Upper lobe of right lung (tissue), 1 donor: ENCODE measurements around the gene DMD. TPM values are rescaled to one million over a fixed set of nuclear protein-coding genes. Genes with fewer than 3 reads are reported as not detected.

Experiments
- ATAC-seq: fragments of 200-7000 bp; cut with Tn5 transposase; one replicate; pipeline ENCODE4 v1.9.1; 2020; ENCODE audit warnings: mild to moderate bottlenecking, moderate library complexity
- DNase-seq: peaks from one replicate; pipeline ENCODE4 v3.0.0-alpha.2; 2020
- H3K27ac ChIP-seq: fragments of 200-600 bp; one replicate; pipeline ENCODE4 v1.8.0; 2022
- H3K27me3 ChIP-seq: fragments of 200-600 bp; one replicate; pipeline ENCODE4 v1.8.0; 2022; ENCODE audit warnings: mild to moderate bottlenecking
- H3K36me3 ChIP-seq: fragments of 200-600 bp; one replicate; pipeline ENCODE4 v1.8.0; 2022
- H3K4me1 ChIP-seq: fragments of 200-600 bp; one replicate; pipeline ENCODE4 v1.8.0; 2022
- H3K4me3 ChIP-seq: fragments of 200-600 bp; one replicate; pipeline ENCODE4 v1.8.0; 2022; ENCODE audit warnings: mild to moderate bottlenecking
- H3K9me3 ChIP-seq: fragments of 200-600 bp; one replicate; pipeline ENCODE4 v1.8.0; 2022
- CTCF ChIP-seq: fragments of 200-600 bp; IDR thresholded peaks from one replicate; pipeline ENCODE4 v1.8.0; 2022; ENCODE audit warnings: antibody characterized with exemption
- intact Hi-C: fragments of 100-400 bp; cut with DNase I; formaldehyde crosslinking; loops from one replicate; pipeline ENCODE4 v1.11.0; 2022
- total RNA-seq: library from RNA; stranded (reverse); fragmentation: NEBNext Ultra II Directional; extraction: Animal tissue kit (Norgen Biotek cat#: 25700); gene quantifications from one replicate; pipeline ENCODE4 v1.2.1, GENCODE V29; 2021
- donor health status: DM: no; HTN: yes; CAD: no; lungs with severe emphysema.

The DMD gene
- total RNA-seq, 1 donor from 2014 or later: 24.7 TPM

- H3K9me3 ChIP-seq: no peaks in the 10 kb centered on the region
- no peak for DNase-seq
- ATAC-seq: no peak
- no peak overlapping the region for H3K27ac ChIP-seq
- intact Hi-C loops: no loop called here
- no peaks in the 10 kb centered on the region for H3K27me3 ChIP-seq
- no peaks in the 10 kb centered on the region for H3K4me1 ChIP-seq
- no peak for TF ChIP-seq CTCF
- H3K4me3 ChIP-seq: no peak overlapping the region
- H3K36me3 ChIP-seq: no peaks in the 10 kb centered on the region
Observed at GRCh38 chrX:31847773-31848172, 1363.6 kb downstream of the DMD start.

DNA sequence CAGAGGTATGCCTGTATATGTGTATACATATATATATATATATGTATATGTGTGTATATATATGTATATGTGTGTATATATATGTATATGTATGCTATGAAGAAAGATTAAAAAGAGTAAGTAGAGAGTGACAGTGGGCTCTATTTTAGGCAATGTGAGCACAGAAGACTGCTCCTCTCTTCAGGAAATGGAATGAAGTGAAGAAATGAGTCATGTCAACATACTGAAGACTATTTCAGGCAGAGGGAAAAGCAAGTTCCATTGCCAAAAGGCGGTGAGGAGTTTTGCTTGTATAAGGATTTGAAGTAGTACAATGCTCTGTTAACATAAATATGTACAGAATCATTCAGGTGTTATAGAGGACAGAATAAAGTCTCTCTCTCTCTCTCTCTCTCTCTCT lies 1366.3 kb downstream of the DMD start:
- intact Hi-C loops: no loop called here
- no peak for DNase-seq
- no peak for TF ChIP-seq CTCF
- no peak overlapping the region for H3K4me3 ChIP-seq
- H3K27me3 ChIP-seq: no peaks in the 10 kb centered on the region
- H3K36me3 ChIP-seq: no peaks in the 10 kb centered on the region
- no peak for ATAC-seq
- no peak overlapping the region for H3K27ac ChIP-seq
- H3K9me3 ChIP-seq: no peaks in the 10 kb centered on the region
- H3K4me1 ChIP-seq: no peaks in the 10 kb centered on the region

GRCh38 chrX:31838617-31839016 lies 1372.7 kb downstream of the DMD start:
- H3K4me1 ChIP-seq: no peaks in the 10 kb centered on the region
- TF ChIP-seq CTCF: no peak
- no peaks in the 10 kb centered on the region for H3K9me3 ChIP-seq
- ATAC-seq (no peak), DNase-seq (no peak)
- no peaks in the 10 kb centered on the region for H3K36me3 ChIP-seq
- intact Hi-C loops: no loop called here
- H3K27ac ChIP-seq: no peak overlapping the region
- H3K4me3 ChIP-seq: no peak overlapping the region
- H3K27me3 ChIP-seq: no peaks in the 10 kb centered on the region

DNA sequence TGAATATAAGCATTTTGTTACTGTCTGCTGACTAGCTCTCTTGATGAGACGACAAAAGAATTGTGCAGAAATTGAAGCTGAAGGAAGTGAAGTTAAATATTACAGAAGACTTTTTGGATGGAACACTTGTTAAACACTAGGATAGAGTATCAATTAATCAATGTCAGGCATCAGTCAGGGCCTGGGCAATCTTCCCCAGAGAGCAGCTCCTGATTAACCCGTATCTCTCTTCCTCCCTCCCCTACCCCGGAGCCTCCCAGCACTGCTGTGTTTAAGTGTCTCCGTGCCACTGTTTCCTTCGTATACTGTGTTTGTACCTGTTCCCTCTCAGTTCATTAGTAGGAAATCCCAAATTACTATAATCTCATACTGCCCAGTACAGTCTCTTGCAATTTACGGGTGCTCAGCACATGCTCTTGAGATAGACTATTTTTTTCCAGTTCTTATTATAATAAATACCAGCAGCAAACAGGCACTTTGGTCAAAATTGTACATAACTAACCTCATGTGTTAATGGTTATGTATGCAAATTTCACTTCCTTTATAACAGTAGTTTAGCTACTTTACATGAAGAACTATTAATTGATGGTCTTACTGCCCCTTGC lies 1373.8 kb downstream of the DMD start:
- Histone ChIP-seq H3K4me3 (no peak overlapping the region), H3K27ac (no peak overlapping the region), H3K4me1 (no peaks in the 10 kb centered on the region), H3K9me3 (no peaks in the 10 kb centered on the region), H3K36me3 (no peaks in the 10 kb centered on the region), H3K27me3 (no peaks in the 10 kb centered on the region)
- DNase-seq (no peak), ATAC-seq (no peak)
- no peak for TF ChIP-seq CTCF
- intact Hi-C loops: no loop called here

DNA sequence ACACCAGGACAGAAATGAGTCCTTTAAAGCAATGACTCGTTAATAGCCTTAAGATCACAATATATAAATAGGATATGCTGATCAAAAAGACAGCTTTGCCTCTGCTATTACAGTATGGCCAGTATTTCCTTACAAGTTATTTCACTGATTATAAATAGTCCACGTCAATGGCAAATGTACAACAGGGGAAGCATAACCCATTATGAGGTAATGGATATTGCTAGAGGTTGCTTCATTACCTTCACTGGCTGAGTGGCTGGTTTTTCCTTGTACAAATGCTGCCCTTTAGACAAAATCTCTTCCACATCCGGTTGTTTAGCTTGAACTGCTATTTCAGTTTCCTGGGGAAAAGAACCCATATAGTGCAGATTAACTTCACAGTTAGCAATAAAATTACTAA lies 1374.9 kb downstream of the DMD start:
- no peak for TF ChIP-seq CTCF
- ATAC-seq (no peak), DNase-seq (no peak)
- Histone ChIP-seq H3K27me3 (no peaks in the 10 kb centered on the region), H3K36me3 (no peaks in the 10 kb centered on the region), H3K27ac (no peak overlapping the region), H3K9me3 (no peaks in the 10 kb centered on the region), H3K4me3 (no peak overlapping the region), H3K4me1 (no peaks in the 10 kb centered on the region)
- intact Hi-C loops: no loop called here

DNA sequence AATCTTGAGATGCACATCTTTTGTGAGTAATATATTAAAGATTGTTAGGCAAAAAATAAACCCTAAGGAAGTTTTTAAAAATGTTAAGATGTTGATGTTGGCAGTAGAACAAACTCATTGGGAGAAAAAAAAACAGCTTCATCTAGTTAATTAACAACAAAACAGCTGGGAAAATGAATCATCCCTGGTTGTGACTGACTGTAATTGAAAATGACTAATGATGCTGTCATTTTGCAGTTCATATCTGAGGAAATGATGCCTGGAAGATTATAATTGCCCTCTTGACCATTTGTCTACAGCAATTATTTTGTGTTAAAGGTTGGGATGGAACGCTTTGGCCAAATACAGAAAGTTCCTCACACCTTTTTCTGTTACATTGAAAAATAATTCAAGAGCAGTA lies 1379.1 kb downstream of the DMD start:
- Histone ChIP-seq H3K27ac (no peak overlapping the region), H3K4me1 (no peaks in the 10 kb centered on the region), H3K9me3 (no peaks in the 10 kb centered on the region), H3K4me3 (no peak overlapping the region), H3K27me3 (no peaks in the 10 kb centered on the region), H3K36me3 (no peaks in the 10 kb centered on the region)
- TF ChIP-seq CTCF: no peak
- DNase-seq (no peak), ATAC-seq (no peak)
- intact Hi-C loops: no loop called here
